Lower leg skin (tissue), 4 donors: ENCODE results near the gene NLN. TPM values are rescaled to one million over a fixed set of nuclear protein-coding genes. Genes with fewer than 3 reads are reported as not detected.

ENCODE experiments used
- DNase-seq, 2 donors: peaks; one replicate each; pipeline ENCODE4 v3.0.0-alpha.2; 2019; ENCODE audit warnings: low spot score in 2 of 2
- H3K4me3 ChIP-seq: fragments of 200-600 bp; sonication (generic); 2 replicates; pipeline ENCODE4 v1.5.1; 2017; ENCODE audit warnings: mild to moderate bottlenecking, low read depth; ENCODE audit not compliant: poor library complexity, severe bottlenecking
- POLR2A ChIP-seq, 2 donors: fragments of 450-650 bp; IDR thresholded peaks; one replicate each; pipeline ENCODE4 v1.6.1; 2016 to 2017; ENCODE audit warnings: antibody characterized with exemption in 2 of 2, mild to moderate bottlenecking in 1 of 2, moderate library complexity in 1 of 2
- WGBS, 2 donors: methylation state at CpG; one replicate each; pipeline ENCODE4 v1.1.5; 2018; 5-methylcytosine and 5-hydroxymethylcytosine counted together
- intact Hi-C: fragments of 100-400 bp; cut with DNase I; formaldehyde crosslinking; loops from one replicate; pipeline ENCODE4 v1.15.0; 2023; ENCODE audit warnings: low total_unique reads
- total RNA-seq, 4 donors: library from RNA; depleted of rRNA; stranded (reverse); fragments of >200 nt; gene quantifications; one replicate each; pipeline ENCODE4 v1.1.0, GENCODE V29; 2016
- TF ChIP-seq, protein P1 (sequence below), 3 donors: fragments of 450-650 bp; IDR thresholded peaks; one replicate each; pipeline ENCODE4 v1.5.1; 2016; ENCODE audit warnings: antibody characterized with exemption in 3 of 3, mild to moderate bottlenecking in 3 of 3, moderate library complexity in 2 of 3

Gene NLN
- total RNA-seq, 4 donors from 2014 or later = 14.0 to 18.8 (median 16.4) TPM

DNA sequence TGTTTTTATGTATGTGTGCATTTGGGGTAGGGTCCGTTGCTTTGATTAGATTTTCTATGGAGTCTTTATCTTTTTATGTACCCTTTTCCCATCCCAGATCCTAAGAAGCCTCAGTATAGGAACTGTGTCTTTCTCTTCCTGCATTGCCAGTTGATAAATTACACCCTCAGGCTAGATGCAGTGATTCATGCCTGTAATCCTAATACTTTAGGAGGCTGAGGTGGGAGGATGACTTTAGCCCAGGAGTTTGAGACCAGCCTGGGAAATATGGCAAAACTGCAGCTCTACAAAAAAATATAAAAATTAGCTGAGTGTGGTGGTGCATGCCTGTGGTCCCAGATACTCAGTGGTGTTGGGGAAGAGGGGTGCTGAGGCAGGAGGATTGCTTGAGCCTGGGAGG is 40.2 kb downstream of the NLN start:
- no peak for DNase-seq
- intact Hi-C loops = no loop called here
- no peak for TF ChIP-seq POLR2A (IDR thresholded peaks at IDR 0.05)
- TF ChIP-seq, protein P1, sequence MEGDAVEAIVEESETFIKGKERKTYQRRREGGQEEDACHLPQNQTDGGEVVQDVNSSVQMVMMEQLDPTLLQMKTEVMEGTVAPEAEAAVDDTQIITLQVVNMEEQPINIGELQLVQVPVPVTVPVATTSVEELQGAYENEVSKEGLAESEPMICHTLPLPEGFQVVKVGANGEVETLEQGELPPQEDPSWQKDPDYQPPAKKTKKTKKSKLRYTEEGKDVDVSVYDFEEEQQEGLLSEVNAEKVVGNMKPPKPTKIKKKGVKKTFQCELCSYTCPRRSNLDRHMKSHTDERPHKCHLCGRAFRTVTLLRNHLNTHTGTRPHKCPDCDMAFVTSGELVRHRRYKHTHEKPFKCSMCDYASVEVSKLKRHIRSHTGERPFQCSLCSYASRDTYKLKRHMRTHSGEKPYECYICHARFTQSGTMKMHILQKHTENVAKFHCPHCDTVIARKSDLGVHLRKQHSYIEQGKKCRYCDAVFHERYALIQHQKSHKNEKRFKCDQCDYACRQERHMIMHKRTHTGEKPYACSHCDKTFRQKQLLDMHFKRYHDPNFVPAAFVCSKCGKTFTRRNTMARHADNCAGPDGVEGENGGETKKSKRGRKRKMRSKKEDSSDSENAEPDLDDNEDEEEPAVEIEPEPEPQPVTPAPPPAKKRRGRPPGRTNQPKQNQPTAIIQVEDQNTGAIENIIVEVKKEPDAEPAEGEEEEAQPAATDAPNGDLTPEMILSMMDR (IDR thresholded peaks at IDR 0.05) = no peak
- 79 to 100% methylated on average over 1 of the region's 1 CpG for WGBS, 2 donors
- no peak overlapping the region for H3K4me3 ChIP-seq

DNA sequence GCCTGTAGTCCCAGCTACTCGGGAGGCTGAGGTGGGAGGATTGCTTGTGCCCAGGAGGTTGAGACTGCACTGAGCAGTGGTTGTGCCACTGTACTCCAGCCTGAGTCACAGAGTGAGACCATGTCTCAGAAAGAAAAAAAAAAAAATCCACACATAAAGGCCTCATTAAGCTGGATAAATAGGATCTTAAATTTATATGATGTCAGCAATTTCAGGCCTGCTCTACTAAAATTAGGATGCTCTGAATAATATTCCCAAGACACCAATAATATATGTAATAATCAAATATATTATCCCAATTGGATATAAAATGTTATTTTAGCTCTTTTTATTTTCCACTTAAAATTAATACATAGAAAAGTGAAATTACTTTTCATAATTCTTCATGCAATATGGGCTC is 43.6 kb downstream of the NLN start:
- intact Hi-C loops = no loop called here
- WGBS, 2 donors = 100% methylated on average over 1 of the region's 1 CpG
- TF ChIP-seq, protein P1 (IDR thresholded peaks at IDR 0.05) = no peak
- no peak for TF ChIP-seq POLR2A (IDR thresholded peaks at IDR 0.05)
- DNase-seq = no peak
- H3K4me3 ChIP-seq = no peak overlapping the region

DNA sequence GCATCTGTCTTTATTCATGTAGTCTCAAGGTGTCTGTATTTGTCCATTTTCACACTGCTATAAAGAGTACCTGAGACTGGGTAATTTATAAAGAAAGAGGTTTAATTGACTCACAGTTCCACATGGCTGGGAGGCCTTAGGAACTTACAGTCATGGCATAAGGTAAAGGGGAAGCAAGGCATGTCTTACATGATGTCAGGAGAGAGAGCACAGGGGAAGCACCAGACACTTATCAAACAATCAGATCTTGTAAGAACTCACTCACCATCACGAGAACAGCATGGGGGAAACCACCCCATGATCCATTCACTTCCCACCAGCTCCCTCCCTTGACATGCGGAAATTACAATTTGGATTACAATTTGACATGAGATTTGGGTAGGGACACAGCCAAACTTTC is 44.2 kb downstream of the NLN start:
- DNase-seq = no peak
- TF ChIP-seq, protein P1 (IDR thresholded peaks at IDR 0.05) = no peak
- no peak for TF ChIP-seq POLR2A (IDR thresholded peaks at IDR 0.05)
- intact Hi-C loops = no loop called here
- WGBS, 2 donors = 72 to 87% methylated on average over 2 of the region's 2 CpGs
- no peak overlapping the region for H3K4me3 ChIP-seq

DNA sequence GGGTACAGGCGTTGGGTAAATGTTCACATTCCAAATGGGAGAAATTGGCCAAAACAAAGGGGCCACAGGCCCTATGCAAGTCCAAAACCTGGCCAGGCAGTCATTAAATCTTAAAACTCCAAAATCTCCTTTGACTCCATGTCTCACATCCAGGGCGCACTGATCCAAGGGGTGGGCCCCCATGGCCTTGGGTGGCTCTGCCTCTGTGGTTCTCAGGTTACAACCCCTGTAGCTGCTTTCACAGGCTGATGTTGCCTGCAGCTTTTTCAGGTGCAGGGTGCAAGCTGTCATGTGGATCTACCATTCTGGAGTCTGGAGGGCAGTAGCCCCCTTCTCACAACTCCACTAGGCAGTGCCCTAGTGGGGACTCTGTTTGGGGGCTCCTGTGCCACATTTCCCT is 44.8 kb downstream of the NLN start:
- H3K4me3 ChIP-seq = no peak overlapping the region
- WGBS, 2 donors = 97 to 100% methylated on average over 2 of the region's 2 CpGs
- TF ChIP-seq, protein P1 (IDR thresholded peaks at IDR 0.05) = no peak
- intact Hi-C loops = no loop called here
- no peak for DNase-seq

DNA sequence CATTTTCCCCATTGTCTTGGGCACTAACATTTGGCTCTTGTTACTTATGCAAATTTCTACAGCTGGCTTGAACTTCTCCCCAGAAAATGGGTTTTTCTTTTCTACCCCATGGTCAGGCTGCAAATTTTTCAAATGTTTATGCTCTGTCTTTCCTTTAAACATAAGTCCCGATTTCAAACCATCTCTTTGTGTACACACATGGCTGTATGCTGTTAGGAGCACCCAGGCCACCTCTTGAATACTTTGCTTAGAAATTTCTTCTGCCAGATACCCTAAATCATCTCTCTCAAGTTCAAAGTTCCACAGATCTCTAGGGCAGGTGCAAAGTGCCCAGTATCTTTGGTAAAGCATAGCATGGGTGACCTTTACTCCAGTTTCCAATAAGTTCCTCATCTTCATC is 45.6 kb downstream of the NLN start:
- no peak overlapping the region for H3K4me3 ChIP-seq
- WGBS, 2 donors = 95 to 97% methylated on average over 1 of the region's 1 CpG
- DNase-seq = no peak
- intact Hi-C loops = no loop called here
- no peak for TF ChIP-seq POLR2A (IDR thresholded peaks at IDR 0.05)
- TF ChIP-seq, protein P1 (IDR thresholded peaks at IDR 0.05) = no peak

DNA sequence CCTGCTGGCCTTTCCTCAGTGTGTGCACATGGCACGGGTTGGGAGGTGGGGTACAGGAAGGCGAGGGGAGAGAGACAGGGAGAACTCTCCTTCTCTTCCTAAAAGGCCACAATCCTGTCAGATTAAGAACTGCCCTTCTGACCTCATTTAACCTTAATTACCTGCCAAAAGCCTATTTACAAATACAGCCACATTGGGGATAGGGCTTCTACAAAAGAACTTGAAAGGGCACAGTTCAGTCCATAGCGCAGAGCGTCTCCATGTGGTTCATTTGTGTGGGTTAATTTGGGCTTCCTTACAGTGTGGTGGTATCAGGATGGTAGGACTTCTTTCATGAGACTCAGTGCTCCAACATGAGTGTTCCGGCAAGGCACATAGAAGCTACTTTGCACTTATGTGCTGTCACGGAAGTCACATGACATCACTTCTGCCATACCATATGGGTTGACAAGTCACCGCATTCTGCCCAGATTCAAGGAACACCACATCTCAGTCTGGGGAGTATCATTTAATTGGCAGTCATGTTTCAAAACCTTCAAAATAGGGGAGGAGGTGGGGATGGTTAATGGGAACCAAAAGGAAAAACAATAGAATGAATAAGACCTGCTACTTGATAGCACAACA is 46.8 kb downstream of the NLN start:
- intact Hi-C loops = no loop called here
- no peak overlapping the region for H3K4me3 ChIP-seq
- TF ChIP-seq POLR2A (IDR thresholded peaks at IDR 0.05) = no peak
- TF ChIP-seq, protein P1 (IDR thresholded peaks at IDR 0.05) = no peak
- no peak for DNase-seq
- WGBS, 2 donors = 96 to 97% methylated on average over 7 of the region's 7 CpGs
